Panc1 (cell line): ENCODE data around the gene RASGRF2. TPM values are rescaled to one million over a fixed set of nuclear protein-coding genes. Genes with fewer than 3 reads are reported as not detected.

Source experiments
- ATAC-seq: fragments of 200-7000 bp; cut with Tn5 transposase; 2 replicates; pipeline ENCODE4 v1.9.1; 2020; ENCODE audit warnings: mild to moderate bottlenecking, moderate library complexity
- BruUV-seq: library from RNA; stranded (reverse); fragments of 400-500 nt; replicated peaks from 2 replicates; lab custom pipeline; 2021; lab: Mats Ljungman, UMichigan
- CTCF ChIA-PET: fragments of 300-600 bp; sonication (Branson Sonifier 250); formaldehyde crosslinking; loops from one replicate; lab custom pipeline; 2022; ENCODE audit warnings: antibody characterized with exemption; lab: Charles Lee
- POLR2A ChIA-PET: fragments of 300-600 bp; sonication (Branson Sonifier 250); formaldehyde crosslinking; loops from one replicate; lab custom pipeline; 2022; ENCODE audit warnings: antibody characterized with exemption; lab: Charles Lee
- DNase-seq: peaks from one replicate; pipeline ENCODE4 v3.0.0-alpha.2; 2010; ENCODE audit warnings: low read depth, low spot score
- H3K27ac ChIP-seq: 2 replicates; pipeline ENCODE4 v1.5.1; 2011; ENCODE audit warnings: mild to moderate bottlenecking, low read length, inconsistent platforms
- H3K27me3 ChIP-seq: fragments of 200-500 bp; sonication (Bioruptor generic); 2 replicates; pipeline ENCODE4 v1.6.0; 2014; ENCODE audit warnings: low read length, inconsistent platforms; ENCODE audit not compliant: control insufficient read depth, insufficient read depth
- H3K36me3 ChIP-seq: fragments of 200-500 bp; sonication (Bioruptor generic); 2 replicates; pipeline ENCODE4 v1.5.1; 2014; ENCODE audit warnings: inconsistent platforms, mild to moderate bottlenecking, low read length, moderate library complexity; ENCODE audit not compliant: control insufficient read depth, insufficient read depth
- H3K4me1 ChIP-seq: 2 replicates; pipeline ENCODE4 v1.5.1; 2011; ENCODE audit warnings: inconsistent platforms, mild to moderate bottlenecking, low read length, moderate library complexity; ENCODE audit not compliant: control insufficient read depth, insufficient read depth
- H3K4me3 ChIP-seq, 2 experiments: 2 replicates each; pipeline ENCODE4 v1.5.1; 2011 to 2012; ENCODE audit warnings: low read depth in 2 of 2, low read length in 2 of 2, mild to moderate bottlenecking in 2 of 2, inconsistent platforms in 1 of 2, moderate library complexity in 1 of 2
- H3K9me3 ChIP-seq: fragments of 200-500 bp; sonication (Bioruptor generic); 2 replicates; pipeline ENCODE4 v1.5.1; 2014; ENCODE audit warnings: low read depth, mild to moderate bottlenecking, inconsistent platforms, low read length, moderate library complexity; ENCODE audit not compliant: control insufficient read depth, insufficient read depth
- POLR2AphosphoS5 ChIP-seq: IDR thresholded peaks from 2 replicates; pipeline ENCODE4 v1.6.1; 2012; ENCODE audit warnings: mild to moderate bottlenecking, low read depth, low read length, moderate library complexity
- REST ChIP-seq, 2 experiments: IDR thresholded peaks; 2 replicates each; pipeline ENCODE4 v1.6.1; 2011 to 2012; ENCODE audit warnings: low read depth in 2 of 2, control low read depth in 1 of 2, low read length in 1 of 2, mild to moderate bottlenecking in 1 of 2, moderate library complexity in 1 of 2; ENCODE audit not compliant: insufficient read depth in 1 of 2
- SIN3A ChIP-seq: IDR thresholded peaks from 2 replicates; pipeline ENCODE4 v1.6.1; 2012; ENCODE audit warnings: low read depth, mild to moderate bottlenecking, low read length, moderate library complexity, borderline replicate concordance; ENCODE audit not compliant: insufficient read depth
- TCF7L2 ChIP-seq: IDR thresholded peaks from 2 replicates; pipeline ENCODE4 v1.6.1; 2011; ENCODE audit warnings: mild to moderate bottlenecking, low read depth, low read length, inconsistent platforms
- in situ Hi-C: cut with HindIII; loops from 2 replicates; pipeline ENCODE4 v1.10.0; 2016; ENCODE audit warnings: low sequenced_read_pairs, low pct_unique_long_range_greater_than_20kb
- intact Hi-C: fragments of 100-400 bp; cut with micrococcal nuclease; formaldehyde crosslinking; loops from one replicate; pipeline ENCODE4 v1.10.0; 2022; ENCODE audit not compliant: unreplicated experiment
- total RNA-seq: library from RNA; stranded (reverse); gene quantifications from one replicate; pipeline ENCODE4 v1.2.1, GENCODE V29; 2021; ENCODE audit not compliant: unreplicated experiment
- TF ChIP-seq, protein P1 (sequence below): fragments of 450-650 bp; IDR thresholded peaks from 2 replicates; pipeline ENCODE4 v1.5.1; 2017; ENCODE audit warnings: mild to moderate bottlenecking

Gene RASGRF2
- total RNA-seq, 1 experiment from 2014 or later, result 4.7 TPM

GRCh38 chr5:81246697-81247096, 286.5 kb downstream of the RASGRF2 start:
- POLR2A ChIA-PET, result no interaction called here
- intact Hi-C loops, result loop anchor here (10.0 kb wide), 1 partner anchor 48 kb away; no protein-coding TSS in a partner anchor

DNA sequence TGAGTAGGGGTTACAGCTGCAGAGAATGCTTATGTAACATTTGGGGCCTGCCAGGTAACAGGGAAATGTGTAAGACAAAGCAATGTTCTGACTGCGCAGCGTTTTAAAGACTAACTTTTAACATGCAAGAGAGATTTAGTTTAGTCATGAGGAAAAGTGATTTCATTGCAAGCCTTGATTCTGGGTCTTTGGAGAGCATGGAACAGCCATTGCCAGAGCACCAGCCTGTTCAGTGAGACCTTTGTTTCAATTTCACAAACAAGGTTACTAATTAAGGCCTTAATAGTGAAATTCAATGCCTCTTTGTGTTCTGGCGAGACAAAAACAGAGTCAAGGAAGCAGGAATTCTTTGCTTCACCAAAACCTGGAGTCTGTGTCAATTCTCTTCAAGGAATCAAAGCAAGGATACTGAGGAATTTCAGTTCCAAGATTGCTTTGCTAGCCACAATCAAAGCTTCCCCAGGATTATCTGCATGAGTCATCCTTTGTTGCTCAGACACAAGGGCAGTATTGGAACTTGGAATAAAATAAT, 287.3 kb downstream of the RASGRF2 start:
- ChIA-PET CTCF (no interaction called here), POLR2A (interaction anchor here (0.6 kb wide), 1 partner anchor 22 kb away, joined by 5 read pairs; no protein-coding TSS in a partner anchor)
- no peaks in the 10 kb centered on the region for H3K4me1 ChIP-seq
- H3K9me3 ChIP-seq, result no peaks in the 10 kb centered on the region
- TF ChIP-seq REST (IDR thresholded peaks at IDR 0.05; ENCODE audit: insufficient read depth in 1 of 2, low read depth in 2 of 2, low read length in 1 of 2), result no peak
- TF ChIP-seq SIN3A, result no peak
- TF ChIP-seq POLR2AphosphoS5, result no peak
- TF ChIP-seq TCF7L2, result no peak
- TF ChIP-seq, protein P1, sequence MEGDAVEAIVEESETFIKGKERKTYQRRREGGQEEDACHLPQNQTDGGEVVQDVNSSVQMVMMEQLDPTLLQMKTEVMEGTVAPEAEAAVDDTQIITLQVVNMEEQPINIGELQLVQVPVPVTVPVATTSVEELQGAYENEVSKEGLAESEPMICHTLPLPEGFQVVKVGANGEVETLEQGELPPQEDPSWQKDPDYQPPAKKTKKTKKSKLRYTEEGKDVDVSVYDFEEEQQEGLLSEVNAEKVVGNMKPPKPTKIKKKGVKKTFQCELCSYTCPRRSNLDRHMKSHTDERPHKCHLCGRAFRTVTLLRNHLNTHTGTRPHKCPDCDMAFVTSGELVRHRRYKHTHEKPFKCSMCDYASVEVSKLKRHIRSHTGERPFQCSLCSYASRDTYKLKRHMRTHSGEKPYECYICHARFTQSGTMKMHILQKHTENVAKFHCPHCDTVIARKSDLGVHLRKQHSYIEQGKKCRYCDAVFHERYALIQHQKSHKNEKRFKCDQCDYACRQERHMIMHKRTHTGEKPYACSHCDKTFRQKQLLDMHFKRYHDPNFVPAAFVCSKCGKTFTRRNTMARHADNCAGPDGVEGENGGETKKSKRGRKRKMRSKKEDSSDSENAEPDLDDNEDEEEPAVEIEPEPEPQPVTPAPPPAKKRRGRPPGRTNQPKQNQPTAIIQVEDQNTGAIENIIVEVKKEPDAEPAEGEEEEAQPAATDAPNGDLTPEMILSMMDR, result no peak
- intact Hi-C loops, result loop anchor here (10.0 kb wide), 1 partner anchor 47 kb away; no protein-coding TSS in a partner anchor
- in situ Hi-C loops, result no loop called here
- H3K27me3 ChIP-seq, result no peaks in the 10 kb centered on the region
- DNase-seq, result no peak
- BruUV-seq, result no TSS peak
- no peaks in the 10 kb centered on the region for H3K36me3 ChIP-seq
- no peak for ATAC-seq
- H3K4me3 ChIP-seq, result no peak overlapping the region
- H3K27ac ChIP-seq, result no peak overlapping the region

More at GRCh38 chr5:81246697-81247096, 286.5 kb downstream of the RASGRF2 start:
- BruUV-seq, result no TSS peak
- Histone ChIP-seq H3K4me1 (no peaks in the 10 kb centered on the region), H3K9me3 (no peaks in the 10 kb centered on the region), H3K4me3 (no peak overlapping the region), H3K27ac (no peak overlapping the region), H3K36me3 (no peaks in the 10 kb centered on the region), H3K27me3 (no peaks in the 10 kb centered on the region)
- ATAC-seq (no peak), DNase-seq (no peak)
- TF ChIP-seq TCF7L2 (no peak), REST (IDR thresholded peaks at IDR 0.05; ENCODE audit: insufficient read depth in 1 of 2, low read depth in 2 of 2, low read length in 1 of 2) (no peak), SIN3A (no peak), POLR2AphosphoS5 (no peak)
- TF ChIP-seq, protein P1, result no peak
- CTCF ChIA-PET, result no interaction called here
- in situ Hi-C loops, result no loop called here
